Adipose tissue (tissue), 3 donors: Measurements from ENCODE around the gene RHOBTB1. TPM values are rescaled to one million over a fixed set of nuclear protein-coding genes. Genes with fewer than 3 reads are reported as not detected.
"Not testable (repeated sequence)": the region's sequence is repeated elsewhere in the genome, so short reads cannot be mapped to it uniquely, and the experiment has no call there.

Experiments used
- H3K27ac ChIP-seq: one replicate; pipeline ENCODE4 v1.5.1; 2013; ENCODE audit warnings: low read depth, low read length
- WGBS, 3 donors: extraction: QIAGEN DNeasy Blood & Tissue Kit; methylation state at CpG; one replicate each; pipeline ENCODE4 v1.1.7; 2013; 5-methylcytosine and 5-hydroxymethylcytosine counted together
- polyA plus RNA-seq, 3 donors: library from polyadenylated mRNA; stranded (reverse); fragments of 200-250 nt; gene quantifications; one replicate each; pipeline ENCODE4 v1.2.3, GENCODE V29; 2013
- donor health status: healthy with polysubstance abuse.
- donor health status: Bipolar disorder and iron deficiency.
- donor health status: healthy.

RHOBTB1 gene
- polyA plus RNA-seq, 3 donors: 3.5 to 8.4 (median 8.2) TPM

DNA sequence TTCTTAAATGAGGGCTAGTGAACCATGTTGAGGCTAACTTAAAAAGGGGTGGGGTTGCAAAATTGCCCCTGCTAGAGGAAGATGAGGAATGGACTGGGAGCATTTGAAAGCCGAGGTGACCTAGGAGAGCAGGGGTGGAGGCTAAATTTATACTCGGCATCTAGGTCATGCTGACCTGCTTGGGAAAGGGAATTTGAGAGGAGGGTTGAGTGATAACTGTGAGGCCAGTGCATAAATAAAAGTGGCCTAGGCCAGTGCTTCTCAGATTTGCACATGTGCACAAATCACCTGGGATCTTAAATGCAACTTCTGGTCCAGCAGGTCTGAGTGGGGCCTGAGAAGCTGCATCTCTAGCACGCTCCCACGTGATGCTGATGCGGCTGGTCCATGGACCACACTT lies 95.3 kb downstream of the RHOBTB1 start:
- H3K27ac ChIP-seq: no peak overlapping the region
- 83 to 87% (median 83%) methylated on average over 5 of the region's 5 CpGs for WGBS, 3 donors

DNA sequence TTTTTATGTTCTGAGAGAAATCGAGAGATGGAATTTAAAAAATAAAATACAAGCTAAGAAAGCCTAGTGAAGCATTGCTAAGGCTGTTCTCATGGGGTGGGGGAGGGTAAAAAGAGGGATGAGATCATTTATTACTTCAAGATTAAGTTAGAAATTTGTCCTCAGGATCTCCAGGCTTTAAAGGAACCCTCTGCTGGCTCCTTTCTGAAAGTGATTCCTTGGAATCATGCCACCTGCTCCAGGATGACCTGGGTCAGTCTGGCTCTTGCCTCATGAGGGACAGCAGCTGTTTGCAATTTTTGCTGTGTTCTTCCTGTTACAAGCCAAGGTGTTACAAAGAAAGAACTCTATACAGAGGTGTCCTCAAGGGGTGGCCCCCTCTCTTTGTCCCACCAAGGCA lies 95.9 kb downstream of the RHOBTB1 start:
- WGBS, 3 donors: 63 to 65% (median 63%) methylated on average over 1 of the region's 1 CpG
- no peak overlapping the region for H3K27ac ChIP-seq

DNA sequence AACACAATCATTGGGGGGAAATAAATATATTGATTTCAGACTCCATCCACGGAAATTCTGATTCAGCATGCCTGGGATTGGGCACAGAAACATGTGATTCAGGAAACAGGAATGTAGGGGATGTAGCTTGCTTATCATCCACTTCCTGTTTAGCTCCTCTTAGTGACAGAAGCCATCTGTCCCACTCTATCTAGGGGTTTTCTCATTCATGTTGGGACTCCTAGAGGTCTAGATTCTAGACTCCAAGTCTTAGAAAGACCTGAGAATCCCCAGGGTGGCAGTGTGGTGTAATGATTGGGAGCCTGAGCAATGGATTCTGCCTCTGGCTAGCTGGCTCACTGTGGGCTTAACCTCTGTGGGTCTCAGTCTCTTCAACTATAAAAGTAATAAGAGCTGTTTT lies 97.8 kb downstream of the RHOBTB1 start:
- WGBS, 3 donors: 59 to 77% (median 67%) methylated on average over 1 of the region's 1 CpG
- H3K27ac ChIP-seq: no peak overlapping the region

DNA sequence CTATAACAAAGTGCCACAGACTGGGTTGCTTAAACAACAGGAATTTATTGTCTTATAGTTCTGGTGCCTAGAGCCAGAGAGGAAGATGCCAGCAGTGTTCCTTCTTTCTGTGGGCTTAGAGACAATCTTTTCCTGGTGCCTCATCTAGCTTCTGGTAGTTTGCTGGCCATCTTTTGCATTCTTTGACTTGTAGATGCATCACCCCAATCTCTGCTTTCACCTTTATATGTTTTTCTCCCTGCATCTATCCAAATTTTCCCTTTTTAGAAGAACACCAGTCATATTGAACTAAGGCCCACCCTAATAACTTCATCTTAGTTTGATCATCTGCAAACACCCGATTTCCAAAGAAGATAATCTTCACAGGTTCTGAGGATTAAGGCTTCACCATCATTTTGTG lies 98.9 kb downstream of the RHOBTB1 start:
- 91 to 100% (median 92%) methylated on average over 1 of the region's 1 CpG for WGBS, 3 donors

DNA sequence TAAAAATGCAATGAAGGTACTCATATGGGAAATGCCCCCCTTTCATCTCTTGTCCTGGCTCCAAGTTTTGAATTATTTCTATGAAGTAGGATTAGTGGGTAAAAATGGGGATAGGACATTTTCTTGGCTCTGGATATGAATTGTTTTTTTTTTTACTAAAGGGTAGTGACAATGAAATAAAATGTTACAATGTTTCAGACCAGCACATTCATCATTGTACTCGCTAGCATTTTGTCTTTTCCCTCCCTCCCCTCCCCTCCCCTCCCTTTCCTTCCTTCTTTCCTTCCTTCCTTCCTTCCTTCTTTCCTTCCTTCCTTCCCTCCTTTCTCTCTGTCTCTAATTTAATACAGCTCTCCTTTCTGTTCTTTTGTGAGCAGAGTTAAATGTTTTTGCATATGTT lies 101.3 kb downstream of the RHOBTB1 start:
- no peak overlapping the region for H3K27ac ChIP-seq
- WGBS, 3 donors: 70 to 96% (median 85%) methylated on average over 1 of the region's 1 CpG

More for the DNA sequence above, 98.9 kb downstream of the RHOBTB1 start:
- H3K27ac ChIP-seq: no peak overlapping the region

DNA sequence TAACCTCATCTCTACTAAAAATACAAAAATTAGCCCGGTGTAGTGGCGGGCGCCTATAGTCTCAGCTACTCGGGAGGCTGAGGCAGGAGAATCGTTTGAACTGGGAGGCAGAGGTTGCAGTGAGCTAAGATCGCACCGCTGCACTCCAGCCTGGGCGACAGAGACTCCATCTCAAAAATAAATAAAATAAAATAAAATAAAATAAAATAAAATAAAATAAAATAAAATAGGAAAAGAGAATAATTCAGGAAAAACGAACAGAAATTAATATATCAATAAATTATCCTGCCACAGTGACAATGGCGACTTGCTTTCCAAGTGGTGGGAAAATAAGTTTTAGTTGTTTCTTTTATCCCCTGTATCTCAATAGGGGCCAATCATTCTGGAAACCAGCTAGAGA lies 102.8 kb downstream of the RHOBTB1 start:
- 96 to 99% (median 96%) methylated on average over 10 of the region's 10 CpGs for WGBS, 3 donors
- not testable (repeated sequence) for H3K27ac ChIP-seq

DNA sequence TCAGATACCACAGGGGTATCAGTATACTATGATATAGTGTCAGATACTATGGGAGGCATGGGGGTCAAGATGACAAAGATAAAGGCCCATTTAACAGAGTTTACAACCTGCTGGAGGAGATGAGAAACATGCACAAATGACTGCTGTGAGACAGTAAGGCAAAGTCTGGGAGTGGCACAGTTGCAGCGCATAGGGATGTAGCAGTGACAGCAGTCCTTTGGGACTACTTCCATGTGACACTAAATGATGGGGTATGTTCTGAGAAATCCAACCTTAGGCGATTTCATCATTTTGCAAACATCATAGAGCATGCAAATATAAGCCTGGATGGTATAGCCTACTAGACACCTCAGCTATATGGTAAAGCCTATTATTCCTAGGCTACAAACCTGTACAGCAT lies 108.9 kb downstream of the RHOBTB1 start:
- no peak overlapping the region for H3K27ac ChIP-seq
- WGBS, 3 donors: 67 to 87% (median 87%) methylated on average over 2 of the region's 2 CpGs

DNA sequence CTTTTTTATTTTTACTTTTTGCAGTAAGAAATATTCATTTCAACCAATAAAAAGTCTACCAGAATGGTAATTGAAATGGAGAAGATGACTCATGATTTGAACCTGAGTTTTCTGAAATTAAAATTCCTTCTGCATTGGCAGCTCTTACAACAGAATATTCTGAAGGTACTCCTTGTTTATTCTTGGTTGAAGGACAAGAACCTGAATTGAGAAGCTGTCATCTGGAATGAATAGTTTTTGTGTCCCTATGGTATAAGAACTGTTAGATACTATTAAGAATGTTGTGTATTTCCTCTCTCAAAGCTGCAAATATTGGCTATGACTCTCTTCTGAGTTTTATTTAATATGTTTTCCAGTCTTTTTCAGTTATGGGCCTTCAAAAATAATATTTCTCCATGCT lies 109.6 kb downstream of the RHOBTB1 start:
- no peak overlapping the region for H3K27ac ChIP-seq

DNA sequence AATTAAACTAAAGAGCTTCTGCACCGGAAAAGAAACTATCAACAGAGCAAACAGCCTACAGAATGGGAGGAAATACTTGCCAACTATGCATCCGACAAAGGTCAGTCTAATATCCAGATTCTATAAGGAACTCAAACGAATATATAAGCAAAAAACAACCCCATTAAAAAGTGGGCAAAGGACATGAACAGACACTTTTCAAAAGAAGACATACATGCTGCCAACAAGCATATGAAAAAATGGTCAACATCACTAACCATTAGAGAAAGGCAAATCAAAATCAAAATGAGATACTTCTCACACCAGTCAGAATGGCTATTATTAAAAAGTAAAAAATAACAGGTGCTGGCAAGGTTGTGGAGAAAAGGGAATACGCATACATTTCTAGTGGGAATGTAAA lies 111.8 kb downstream of the RHOBTB1 start:
- H3K27ac ChIP-seq: not testable (repeated sequence)
- 83 to 88% (median 85%) methylated on average over 4 of the region's 4 CpGs for WGBS, 3 donors

DNA sequence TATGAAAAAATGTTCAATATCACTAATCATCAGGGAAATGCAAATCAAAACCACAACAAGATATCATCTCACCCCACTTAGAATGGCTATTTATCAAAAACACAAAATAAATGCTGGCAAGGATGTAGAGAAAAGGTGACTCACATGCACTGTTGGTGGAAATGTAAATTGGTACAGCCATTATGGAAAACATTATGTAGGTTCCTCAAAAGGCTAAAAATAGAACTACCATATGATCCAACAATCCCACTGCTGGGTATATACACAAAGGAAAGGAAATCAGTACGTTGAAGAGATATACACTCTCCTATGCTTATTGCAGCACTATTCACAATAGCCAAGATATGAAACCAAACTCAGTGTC lies 115.5 kb downstream of the RHOBTB1 start:
- WGBS, 3 donors: 40 to 59% (median 48%) methylated on average over 1 of the region's 1 CpG
- no peak overlapping the region for H3K27ac ChIP-seq

DNA sequence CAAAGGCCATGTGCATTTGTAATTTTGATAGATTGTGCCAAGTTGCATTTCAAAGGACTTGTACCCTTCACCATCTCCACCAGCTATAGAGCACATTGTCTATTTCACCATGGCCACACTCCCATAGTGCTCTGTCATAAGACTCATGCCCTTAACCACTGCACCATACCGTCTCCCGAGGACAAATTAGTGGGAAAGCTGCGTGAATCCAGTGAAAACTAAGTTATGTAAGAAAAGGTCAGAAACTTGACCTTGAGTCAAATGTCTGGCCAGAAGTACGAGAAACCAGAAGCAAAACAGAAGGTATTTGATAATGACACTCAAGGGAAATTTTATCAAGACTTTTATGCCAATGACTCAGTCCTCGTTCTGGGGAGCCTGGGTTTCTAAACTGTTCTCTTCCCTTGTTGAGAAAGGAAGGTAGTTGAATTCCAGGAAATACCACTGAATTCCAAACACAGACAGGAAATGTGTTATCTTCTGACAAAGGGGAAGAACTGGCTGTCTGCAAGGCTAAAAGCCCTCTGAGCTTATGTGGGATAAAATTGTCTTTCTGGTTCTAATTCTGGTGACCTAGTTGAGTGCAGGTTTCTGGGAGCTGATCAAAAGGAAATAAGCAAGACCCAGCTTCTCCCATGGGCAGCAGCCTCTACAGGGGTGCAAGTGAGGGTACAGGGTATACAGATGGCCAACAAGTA lies 116.0 kb downstream of the RHOBTB1 start:
- H3K27ac ChIP-seq: no peak overlapping the region
- WGBS, 3 donors: 27 to 33% (median 33%) methylated on average over 5 of the region's 5 CpGs

DNA sequence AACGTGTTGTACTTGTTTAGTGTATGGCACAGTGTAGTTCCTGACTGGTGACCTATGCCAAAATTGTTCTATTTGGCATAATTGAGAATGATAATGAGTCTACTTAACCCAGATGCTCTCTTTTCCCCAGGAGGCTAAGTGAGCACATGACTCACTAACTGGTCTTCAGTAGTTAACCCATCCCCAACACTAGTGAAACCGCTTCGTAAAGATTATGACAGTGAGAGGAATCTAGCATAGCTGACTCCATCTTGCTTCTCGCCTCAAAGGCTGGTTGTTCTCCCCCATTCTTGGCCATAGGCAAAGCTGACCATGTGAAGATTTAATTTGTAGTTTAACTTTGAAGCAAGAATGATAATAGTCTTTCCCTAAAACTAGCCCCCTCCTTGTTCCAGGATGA lies 118.5 kb downstream of the RHOBTB1 start:
- 76 to 80% (median 80%) methylated on average over 4 of the region's 4 CpGs for WGBS, 3 donors
- no peak overlapping the region for H3K27ac ChIP-seq

DNA sequence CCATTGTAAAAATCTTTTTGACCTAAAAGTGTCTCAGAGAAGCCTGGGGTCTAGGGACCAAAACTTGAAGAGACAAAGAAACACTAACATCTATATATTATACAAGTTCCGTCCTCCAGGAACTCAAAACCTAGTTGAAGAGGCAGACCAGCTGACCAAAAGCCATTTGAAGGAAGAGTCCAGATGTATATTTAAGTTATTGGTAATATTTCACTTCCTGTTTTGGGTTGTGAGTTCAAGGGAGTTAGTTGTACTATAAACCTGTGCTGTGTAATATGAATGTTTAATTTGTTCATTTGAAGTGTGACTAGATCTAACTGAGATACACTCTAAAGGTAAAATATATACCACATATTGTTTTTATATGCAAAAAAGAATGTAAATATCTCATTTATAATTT lies 120.7 kb downstream of the RHOBTB1 start:
- H3K27ac ChIP-seq: no peak overlapping the region
- 88 to 100% (median 93%) methylated on average over 1 of the region's 1 CpG for WGBS, 3 donors

DNA sequence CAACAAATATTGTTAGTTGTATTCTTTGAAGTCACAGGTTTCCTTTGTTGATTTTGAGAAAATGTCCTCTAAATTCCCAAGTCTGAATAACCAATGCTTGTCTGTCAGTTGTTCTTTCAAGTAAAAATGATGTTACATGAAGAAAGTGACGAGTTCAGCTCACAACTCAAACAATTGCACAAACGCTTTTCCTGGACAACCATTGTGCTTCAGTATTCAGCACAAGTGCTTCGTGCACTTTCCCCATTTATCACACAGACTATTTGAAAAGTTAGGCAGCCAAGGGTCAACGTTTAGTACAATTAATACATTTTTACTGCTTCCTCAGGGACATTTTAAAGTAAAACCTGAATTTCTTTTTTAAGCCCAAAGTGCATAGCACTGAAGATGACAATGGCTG lies 121.2 kb downstream of the RHOBTB1 start:
- no peak overlapping the region for H3K27ac ChIP-seq
- WGBS, 3 donors: 58 to 61% (median 60%) methylated on average over 4 of the region's 4 CpGs

DNA sequence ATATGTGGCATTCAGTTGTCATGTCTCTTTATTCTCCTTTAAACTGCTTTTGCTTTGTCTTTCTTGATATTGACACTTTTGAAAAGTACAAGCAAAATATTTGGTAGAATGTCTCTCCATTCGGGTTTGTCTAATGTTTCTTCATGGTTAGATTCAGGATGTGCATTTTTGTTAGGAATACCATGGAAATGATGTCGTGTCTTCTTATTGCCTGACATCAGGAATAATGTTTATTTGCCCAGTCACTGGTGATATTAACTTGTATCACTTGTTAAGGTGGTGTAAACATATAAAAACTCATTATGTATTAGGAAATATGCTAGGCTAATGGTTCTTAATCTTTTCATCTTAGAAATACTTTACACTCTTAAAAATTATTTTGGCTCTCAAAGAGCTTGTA lies 122.3 kb downstream of the RHOBTB1 start:
- 71 to 79% (median 71%) methylated on average over 2 of the region's 2 CpGs for WGBS, 3 donors
- H3K27ac ChIP-seq: no peak overlapping the region

DNA sequence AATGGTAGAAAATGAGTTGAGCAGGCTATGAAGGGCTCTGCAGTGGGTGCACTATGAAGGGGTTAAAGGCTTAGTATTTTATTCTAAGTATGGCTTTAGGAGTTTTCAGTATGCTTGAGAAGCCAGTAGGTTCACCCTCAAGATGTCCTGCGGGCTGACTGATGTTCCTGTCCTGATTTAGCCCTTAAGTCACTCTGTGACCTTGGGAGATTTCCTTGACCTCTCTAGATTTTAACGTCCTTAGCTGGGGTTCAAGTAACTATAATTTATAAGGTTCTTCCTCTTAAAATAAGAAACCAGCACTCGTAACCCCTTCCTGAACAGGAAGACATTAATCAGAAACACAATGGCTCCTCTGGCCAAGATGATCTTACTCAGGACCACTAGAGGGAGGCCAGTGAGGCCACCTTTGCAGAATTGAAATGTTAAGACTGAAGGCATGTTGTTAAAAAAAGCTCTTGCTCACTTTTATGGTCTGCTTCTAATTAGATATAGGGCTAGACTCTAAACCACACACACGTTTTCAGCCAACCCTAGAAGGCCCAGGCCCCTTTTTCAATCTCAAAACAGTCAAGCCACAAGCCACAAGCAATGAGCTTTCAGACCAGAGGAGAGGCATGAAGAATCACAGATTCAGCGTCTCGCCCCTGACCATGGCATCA lies 123.8 kb downstream of the RHOBTB1 start:
- WGBS, 3 donors: 58 to 72% (median 62%) methylated on average over 6 of the region's 6 CpGs
- no peak overlapping the region for H3K27ac ChIP-seq

Other genes with a start within 250 kb of the RHOBTB1 start
- 1 to 10 TPM in 2 of 3 donors, under 1 TPM in 1; 0.38 to 2.0 (median 1.7) TPM for gene CDK1, start 165.7 kb downstream of the RHOBTB1 start, polyA plus RNA-seq